Glomerular visceral epithelial cell (primary cell): ENCODE measurements around the gene ZNF584.
"Not testable (repeated sequence)": the region's sequence is repeated elsewhere in the genome, so short reads cannot be mapped to it uniquely, and the experiment has no call there.

Experiments
- DNase-seq: peaks from one replicate; pipeline ENCODE4 v3.0.0-alpha.2; 2016; ENCODE audit errors: extremely low spot score

Gene ZNF584

DNA sequence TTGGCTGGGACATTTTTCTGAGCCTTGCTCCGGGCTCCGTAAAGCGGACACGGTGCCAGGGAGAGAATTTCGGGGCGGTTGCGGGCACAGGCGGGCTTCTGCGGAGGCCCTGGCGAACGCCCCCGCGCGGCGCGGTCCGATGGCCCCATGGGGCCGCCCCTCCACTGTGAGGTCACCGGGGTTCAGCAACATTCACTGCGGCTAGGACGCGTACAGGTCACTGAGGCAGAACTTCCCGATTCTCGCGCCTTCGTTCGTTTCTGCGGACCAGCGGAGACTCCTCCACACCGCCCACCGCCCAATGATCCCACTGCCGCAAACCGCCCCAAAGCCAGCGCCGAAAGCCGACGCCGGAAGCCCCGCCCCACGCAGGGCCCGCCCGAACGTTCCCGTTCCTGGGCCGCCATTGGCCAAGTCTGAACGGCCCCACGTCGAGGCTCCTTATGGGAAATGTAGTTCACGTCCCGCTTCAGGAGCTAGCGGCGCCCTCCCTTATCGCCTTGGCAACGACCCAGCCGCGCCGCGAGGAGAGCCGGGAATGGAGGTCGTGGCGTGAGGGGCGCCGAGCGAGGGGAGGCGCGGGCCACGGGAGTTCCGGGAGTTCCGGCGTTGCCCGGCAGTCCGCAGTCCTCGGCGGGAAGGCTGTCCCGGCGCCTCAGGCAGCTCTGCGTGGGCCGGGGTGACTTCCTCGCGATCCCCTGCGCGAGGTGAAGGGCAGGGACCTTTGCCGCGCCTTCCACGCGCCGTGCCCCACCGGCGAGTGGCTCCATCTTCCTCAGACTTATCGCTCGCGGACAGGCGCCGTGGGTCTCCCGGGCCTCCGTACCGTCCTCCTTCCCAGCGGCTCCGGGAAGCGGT is at the start of gene ZNF584:
TSS of gene ZNF584 (plus strand) at position 498 of the 858 bp plus-strand sequence. CDS start 499 bp downstream, outside the sequence.
- peak; percentile 96 for DNase-seq

GRCh38 chr19:58361900-58362271 is 46.6 kb upstream of the ZNF584 start:
- peak; percentile 45 for DNase-seq

DNA sequence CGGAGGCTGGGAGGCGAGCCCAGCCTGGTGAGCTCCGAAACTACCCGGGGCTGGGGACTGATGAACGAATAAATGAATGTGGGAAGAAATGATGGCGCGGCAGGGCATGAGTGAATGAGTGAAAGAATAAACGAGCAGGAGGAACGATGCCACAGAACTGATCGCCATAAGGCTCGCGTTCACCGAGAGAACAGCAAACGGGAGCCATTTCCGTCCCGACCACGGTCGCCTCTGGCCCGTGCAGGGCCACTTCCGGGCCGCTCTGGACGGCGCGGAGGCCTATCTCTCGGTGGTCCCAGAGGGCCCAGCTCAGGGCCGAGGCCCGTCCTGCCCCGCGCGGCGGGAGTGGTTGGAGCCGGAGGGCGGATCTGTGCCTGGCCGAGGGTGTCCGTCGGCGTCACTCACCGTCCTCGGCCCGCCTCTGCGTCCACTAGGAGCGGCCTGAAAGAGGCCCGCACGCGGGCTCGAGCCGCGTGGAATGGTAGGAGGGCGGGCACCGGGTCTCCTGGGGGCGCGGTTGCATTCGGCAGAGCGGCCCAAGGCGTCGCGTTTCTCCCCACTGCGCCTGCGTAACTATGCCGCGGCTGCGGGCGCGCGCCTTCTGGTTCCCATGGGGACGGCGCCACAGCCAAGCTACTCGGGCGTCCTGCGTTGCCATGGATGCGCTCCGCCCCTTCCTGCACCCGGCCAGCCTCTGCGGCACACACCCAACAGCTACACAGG is 46.0 kb upstream of the ZNF584 start, which contains the start of gene ZNF497:
TSS of gene ZNF497 (minus strand) at position 480 of the 723 bp plus-strand sequence. CDS start 5,116 bp downstream, outside the sequence.
- peak; percentile 97 for DNase-seq

- no peak for DNase-seq
Observed at GRCh38 chr19:58364146-58364545, 44.3 kb upstream of the ZNF584 start.

GRCh38 chr19:58366585-58367430 is 41.6 kb upstream of the ZNF584 start:
- DNase-seq = no peak

DNA sequence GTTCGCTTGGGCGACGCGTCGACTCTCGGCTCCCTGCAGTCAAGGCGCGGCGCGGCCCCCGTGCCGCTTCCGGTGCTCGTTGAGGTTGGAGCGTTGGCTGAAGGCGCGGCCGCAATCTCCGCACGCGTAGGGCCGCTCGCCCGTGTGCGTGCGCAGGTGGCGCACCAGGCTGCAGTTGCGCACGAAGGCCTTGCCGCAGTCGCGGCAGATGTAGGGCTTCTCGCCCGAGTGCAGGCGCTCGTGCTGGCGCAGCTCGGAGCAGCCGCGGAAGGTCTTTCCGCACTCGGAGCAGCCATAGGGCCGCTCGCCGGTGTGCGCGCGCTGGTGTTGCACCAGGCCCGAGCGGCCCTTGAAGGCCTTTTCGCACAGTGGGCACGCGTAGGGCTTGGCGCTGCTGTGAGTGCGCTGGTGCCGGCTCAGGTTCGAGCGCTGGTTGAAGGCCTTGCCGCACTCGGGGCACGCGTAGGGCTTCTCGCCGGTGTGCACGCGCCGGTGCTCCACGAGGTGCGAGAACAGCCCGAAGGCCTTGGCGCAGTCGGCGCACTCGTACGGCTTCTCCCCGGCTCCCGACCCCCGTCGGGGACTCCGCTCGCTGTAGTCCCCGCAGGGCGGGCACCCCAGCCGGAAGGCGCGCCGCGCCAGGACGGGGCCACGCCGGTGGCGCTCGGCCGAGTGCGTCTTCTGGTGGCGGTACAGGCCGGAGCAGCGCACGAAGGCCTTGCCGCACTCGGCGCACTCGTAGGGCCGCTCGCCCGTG is 40.6 kb upstream of the ZNF584 start:
- DNase-seq = no peak

GRCh38 chr19:58368561-58369360 is 39.7 kb upstream of the ZNF584 start:
- DNase-seq = no peak

DNA sequence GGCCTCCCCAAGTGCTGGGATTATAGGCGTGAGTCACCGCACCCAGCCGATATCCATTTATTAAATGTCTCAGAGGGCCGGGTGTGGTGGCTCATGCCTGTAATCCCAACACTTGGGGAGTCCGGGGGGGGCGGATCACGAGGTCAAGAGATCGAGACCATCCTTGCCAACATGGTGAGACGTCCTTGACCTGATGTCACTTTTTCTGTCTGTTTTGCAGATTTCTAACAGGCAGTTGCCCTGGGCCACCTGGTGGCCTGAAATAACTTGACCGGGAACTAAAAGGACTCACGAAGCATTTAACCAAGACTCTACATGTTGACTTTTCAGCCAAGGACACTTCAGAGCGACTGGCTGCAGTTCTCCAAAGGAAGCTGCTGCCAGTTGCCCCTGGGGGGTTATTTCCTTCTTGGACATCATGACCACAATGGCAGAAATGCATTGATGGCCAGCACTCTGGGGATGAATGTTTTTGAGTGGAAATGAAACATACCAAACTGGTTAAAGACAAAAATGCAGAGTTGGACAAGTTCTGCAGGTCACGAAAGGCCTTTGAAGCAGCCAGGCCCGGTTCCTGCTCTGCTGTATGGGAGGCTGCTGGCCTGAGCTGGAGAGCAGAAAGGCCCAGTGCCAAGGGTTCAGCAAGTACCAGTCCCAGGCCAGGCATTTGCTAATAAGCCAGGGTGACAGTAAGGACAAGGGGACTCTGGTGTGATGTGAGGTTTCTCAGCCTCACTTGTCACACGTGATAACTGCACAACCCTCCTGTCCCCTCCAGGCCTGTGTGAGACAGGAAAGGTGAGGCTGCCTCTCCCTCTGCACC is 35.9 kb upstream of the ZNF584 start:
- DNase-seq = no peak

DNA sequence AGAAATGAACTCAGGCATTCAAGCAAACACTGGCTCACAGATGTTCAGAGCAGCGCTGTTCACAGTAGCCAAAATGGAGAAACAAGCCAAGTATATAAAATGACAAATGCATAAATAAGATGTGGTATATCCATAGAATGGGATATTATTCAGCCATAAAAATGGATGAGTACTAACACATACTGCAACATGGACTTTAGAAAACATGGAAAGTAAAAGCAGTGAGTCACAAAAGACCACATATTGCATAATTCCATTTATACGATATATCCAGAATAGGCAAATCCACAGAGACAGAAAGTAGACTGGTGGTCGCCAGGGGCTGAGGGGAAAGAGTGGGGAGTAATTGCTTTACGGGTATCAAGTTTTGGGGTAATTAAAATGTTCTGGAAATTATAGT is 34.2 kb upstream of the ZNF584 start:
- no peak for DNase-seq

- not testable (repeated sequence) for DNase-seq
Observed at GRCh38 chr19:58376724-58377123, 31.7 kb upstream of the ZNF584 start.

DNA sequence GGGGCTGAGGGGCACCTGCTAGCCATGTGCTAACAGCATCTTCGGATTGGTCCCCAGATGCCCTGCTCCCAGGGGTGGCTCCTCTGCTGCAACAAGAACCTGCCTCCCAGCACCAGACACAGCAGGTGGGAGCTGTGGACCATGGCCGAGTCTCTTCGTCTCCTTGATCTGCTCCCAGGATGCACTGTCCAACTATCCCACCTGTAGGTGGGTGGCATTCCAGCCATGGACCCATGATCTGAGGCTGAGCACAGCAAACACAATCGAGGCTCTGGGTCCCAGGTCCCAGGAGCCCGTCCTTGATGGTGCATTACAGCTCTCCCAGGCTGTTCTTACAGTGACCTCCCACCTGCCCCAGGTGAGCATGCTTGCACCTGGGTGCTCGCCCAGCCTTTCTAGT is 29.2 kb upstream of the ZNF584 start:
- no peak for DNase-seq

GRCh38 chr19:58380037-58380661 is 28.3 kb upstream of the ZNF584 start:
- no peak for DNase-seq

GRCh38 chr19:58380662-58381459 is 27.6 kb upstream of the ZNF584 start, which contains the start of gene ZNF837:
Gene ZNF837 (minus strand): TSS chr19:58381030. CDS start chr19:58369332, 11,698 bp downstream.
- DNase-seq = peak; percentile 100

GRCh38 chr19:58381460-58382212 is 26.8 kb upstream of the ZNF584 start:
- DNase-seq = no peak

- DNase-seq = no peak
Observed at GRCh38 chr19:58382997-58383603, 25.3 kb upstream of the ZNF584 start.

DNA sequence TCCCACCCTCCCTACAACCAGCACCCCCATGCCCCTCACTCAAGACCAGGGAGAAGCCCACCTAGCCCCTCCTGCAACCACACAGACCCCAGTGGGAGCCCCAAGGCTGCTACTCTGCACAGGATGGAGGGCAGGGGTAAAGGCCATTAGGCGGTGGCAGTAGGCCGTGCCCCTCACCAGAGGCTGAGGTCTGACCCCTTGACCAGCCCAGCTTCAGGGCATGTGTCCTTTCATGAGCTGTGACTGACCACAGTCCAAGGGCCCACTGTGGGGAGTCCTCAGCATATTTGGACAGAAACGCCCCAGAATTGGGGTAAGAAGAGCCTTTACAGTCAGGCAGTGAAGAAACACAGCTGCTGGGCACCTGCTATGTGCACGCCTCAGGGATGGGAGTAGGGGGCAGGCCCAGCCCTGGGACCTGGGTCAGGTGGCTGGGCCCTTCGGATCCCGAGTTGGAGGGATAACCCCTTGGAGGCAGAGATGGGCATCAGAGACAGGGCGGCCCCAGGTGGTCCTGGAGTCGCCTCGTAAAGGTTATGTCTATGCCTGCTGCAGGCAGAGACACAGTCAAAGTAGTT is 23.0 kb upstream of the ZNF584 start:
- DNase-seq = no peak
